ENCODE data around the gene P2RX4.
"Not testable (repeated sequence)": the region's sequence is repeated elsewhere in the genome, so short reads cannot be mapped to it uniquely, and the experiment has no call there.

- not testable (repeated sequence) for TF ChIP-seq CTCF (conservative IDR thresholded peaks at IDR 0.05; ENCODE audit: low read length); EZH2phosphoT487 (IDR thresholded peaks at IDR 0.05; ENCODE audit: borderline replicate concordance, low read depth, low read length)
These were observed 16.9 kb downstream of the P2RX4 start for GRCh38 chr12:121226871-121227270.
